ENCODE results near the gene CAPN5. TPM values are rescaled to one million over a fixed set of nuclear protein-coding genes. Genes with fewer than 3 reads are reported as not detected.

Gene CAPN5
- total RNA-seq, 1 experiment from 2014 or later: 17.3 TPM

DNA sequence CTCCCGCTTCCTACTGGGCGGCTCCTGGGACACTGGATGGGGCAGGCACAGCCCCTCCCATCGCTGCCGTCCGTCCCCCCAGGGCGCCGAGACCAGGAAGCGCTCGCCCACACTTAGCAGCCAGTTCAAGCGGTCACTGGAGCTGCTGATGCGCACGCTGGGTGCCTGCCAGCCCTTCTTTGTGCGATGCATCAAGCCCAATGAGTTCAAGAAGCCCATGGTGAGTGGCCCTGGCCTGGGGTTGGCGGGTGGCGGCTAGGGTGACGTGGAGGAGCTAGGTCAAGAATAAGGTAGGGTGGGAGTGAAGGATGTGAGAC, 105.9 kb downstream of the CAPN5 start:
- ATAC-seq (no peak), DNase-seq (ENCODE audit: low read depth, low spot score) (no peak)
- TF ChIP-seq TCF7L2 (IDR thresholded peaks at IDR 0.05; ENCODE audit: low read depth, low read length) (no peak), POLR2AphosphoS5 (IDR thresholded peaks at IDR 0.05; ENCODE audit: low read depth, low read length) (no peak), SIN3A (IDR thresholded peaks at IDR 0.05; ENCODE audit: borderline replicate concordance, insufficient read depth, low read depth, low read length) (no peak)
- TF ChIP-seq, protein P1, sequence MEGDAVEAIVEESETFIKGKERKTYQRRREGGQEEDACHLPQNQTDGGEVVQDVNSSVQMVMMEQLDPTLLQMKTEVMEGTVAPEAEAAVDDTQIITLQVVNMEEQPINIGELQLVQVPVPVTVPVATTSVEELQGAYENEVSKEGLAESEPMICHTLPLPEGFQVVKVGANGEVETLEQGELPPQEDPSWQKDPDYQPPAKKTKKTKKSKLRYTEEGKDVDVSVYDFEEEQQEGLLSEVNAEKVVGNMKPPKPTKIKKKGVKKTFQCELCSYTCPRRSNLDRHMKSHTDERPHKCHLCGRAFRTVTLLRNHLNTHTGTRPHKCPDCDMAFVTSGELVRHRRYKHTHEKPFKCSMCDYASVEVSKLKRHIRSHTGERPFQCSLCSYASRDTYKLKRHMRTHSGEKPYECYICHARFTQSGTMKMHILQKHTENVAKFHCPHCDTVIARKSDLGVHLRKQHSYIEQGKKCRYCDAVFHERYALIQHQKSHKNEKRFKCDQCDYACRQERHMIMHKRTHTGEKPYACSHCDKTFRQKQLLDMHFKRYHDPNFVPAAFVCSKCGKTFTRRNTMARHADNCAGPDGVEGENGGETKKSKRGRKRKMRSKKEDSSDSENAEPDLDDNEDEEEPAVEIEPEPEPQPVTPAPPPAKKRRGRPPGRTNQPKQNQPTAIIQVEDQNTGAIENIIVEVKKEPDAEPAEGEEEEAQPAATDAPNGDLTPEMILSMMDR (IDR thresholded peaks at IDR 0.05): no peak
- TF ChIP-seq, protein P2, sequence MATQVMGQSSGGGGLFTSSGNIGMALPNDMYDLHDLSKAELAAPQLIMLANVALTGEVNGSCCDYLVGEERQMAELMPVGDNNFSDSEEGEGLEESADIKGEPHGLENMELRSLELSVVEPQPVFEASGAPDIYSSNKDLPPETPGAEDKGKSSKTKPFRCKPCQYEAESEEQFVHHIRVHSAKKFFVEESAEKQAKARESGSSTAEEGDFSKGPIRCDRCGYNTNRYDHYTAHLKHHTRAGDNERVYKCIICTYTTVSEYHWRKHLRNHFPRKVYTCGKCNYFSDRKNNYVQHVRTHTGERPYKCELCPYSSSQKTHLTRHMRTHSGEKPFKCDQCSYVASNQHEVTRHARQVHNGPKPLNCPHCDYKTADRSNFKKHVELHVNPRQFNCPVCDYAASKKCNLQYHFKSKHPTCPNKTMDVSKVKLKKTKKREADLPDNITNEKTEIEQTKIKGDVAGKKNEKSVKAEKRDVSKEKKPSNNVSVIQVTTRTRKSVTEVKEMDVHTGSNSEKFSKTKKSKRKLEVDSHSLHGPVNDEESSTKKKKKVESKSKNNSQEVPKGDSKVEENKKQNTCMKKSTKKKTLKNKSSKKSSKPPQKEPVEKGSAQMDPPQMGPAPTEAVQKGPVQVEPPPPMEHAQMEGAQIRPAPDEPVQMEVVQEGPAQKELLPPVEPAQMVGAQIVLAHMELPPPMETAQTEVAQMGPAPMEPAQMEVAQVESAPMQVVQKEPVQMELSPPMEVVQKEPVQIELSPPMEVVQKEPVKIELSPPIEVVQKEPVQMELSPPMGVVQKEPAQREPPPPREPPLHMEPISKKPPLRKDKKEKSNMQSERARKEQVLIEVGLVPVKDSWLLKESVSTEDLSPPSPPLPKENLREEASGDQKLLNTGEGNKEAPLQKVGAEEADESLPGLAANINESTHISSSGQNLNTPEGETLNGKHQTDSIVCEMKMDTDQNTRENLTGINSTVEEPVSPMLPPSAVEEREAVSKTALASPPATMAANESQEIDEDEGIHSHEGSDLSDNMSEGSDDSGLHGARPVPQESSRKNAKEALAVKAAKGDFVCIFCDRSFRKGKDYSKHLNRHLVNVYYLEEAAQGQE (IDR thresholded peaks at IDR 0.05; ENCODE audit: insufficient read depth in 1 of 2, low read depth in 2 of 2, low read length in 1 of 2): no peak
- Histone ChIP-seq H3K4me3 (ENCODE audit: low read depth in 2 of 2, low read length in 2 of 2) (no peak overlapping the region), H3K9me3 (ENCODE audit: control insufficient read depth, insufficient read depth, low read depth, low read length) (no peaks in the 10 kb centered on the region), H3K4me1 (ENCODE audit: control insufficient read depth, insufficient read depth, low read length) (no peaks in the 10 kb centered on the region), H3K27ac (ENCODE audit: low read length) (no peak overlapping the region), H3K36me3 (ENCODE audit: control insufficient read depth, insufficient read depth, low read length) (no peaks in the 10 kb centered on the region), H3K27me3 (ENCODE audit: control insufficient read depth, insufficient read depth, low read length) (no peaks in the 10 kb centered on the region)
- ChIA-PET POLR2A (no interaction called here), CTCF (no interaction called here)
- in situ Hi-C loops (cut with HindIII; ENCODE audit: low pct_unique_long_range_greater_than_20kb, low sequenced_read_pairs) (no loop called here), intact Hi-C loops (cut with micrococcal nuclease; ENCODE audit: unreplicated experiment) (no loop called here)
- BruUV-seq (replicated peaks): no TSS peak

DNA sequence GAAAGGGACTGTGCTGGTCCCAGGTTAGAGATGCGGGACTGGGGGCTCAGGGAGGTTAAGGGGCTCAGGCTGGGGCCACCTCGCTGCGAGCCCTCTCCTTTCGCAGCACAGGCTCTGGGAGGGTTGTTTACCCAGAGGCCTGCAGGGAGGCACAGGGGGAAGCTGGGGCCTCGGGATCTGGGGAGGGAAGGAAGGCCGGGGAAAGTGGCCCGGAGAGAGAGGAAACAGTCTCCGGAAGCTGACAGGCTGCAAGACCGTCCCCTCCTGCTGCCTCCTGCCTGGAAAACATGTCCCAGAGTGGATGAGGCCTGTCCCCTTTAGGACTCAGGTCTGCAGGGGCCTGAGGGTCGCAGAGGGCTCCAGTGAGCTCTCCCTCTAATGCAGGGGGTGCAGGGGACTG, 106.7 kb downstream of the CAPN5 start:
- Histone ChIP-seq H3K27me3 (ENCODE audit: control insufficient read depth, insufficient read depth, low read length) (no peaks in the 10 kb centered on the region), H3K36me3 (ENCODE audit: control insufficient read depth, insufficient read depth, low read length) (no peaks in the 10 kb centered on the region), H3K4me3 (ENCODE audit: low read depth in 2 of 2, low read length in 2 of 2) (no peak overlapping the region), H3K9me3 (ENCODE audit: control insufficient read depth, insufficient read depth, low read depth, low read length) (no peaks in the 10 kb centered on the region), H3K27ac (ENCODE audit: low read length) (no peak overlapping the region), H3K4me1 (ENCODE audit: control insufficient read depth, insufficient read depth, low read length) (no peaks in the 10 kb centered on the region)
- no TSS peak for BruUV-seq (replicated peaks)
- peak; percentile 9; the same call in 1 of the 2 replicates for ATAC-seq
- intact Hi-C loops (cut with micrococcal nuclease; ENCODE audit: unreplicated experiment) (no loop called here), in situ Hi-C loops (cut with HindIII; ENCODE audit: low pct_unique_long_range_greater_than_20kb, low sequenced_read_pairs) (no loop called here)
- no peak for DNase-seq (ENCODE audit: low read depth, low spot score)
- ChIA-PET CTCF (no interaction called here), POLR2A (interaction anchor here (0.6 kb wide), 1 partner anchor 269 kb away, joined by 3 read pairs; no protein-coding TSS in a partner anchor)
- TF ChIP-seq TCF7L2 (IDR thresholded peaks at IDR 0.05; ENCODE audit: low read depth, low read length) (no peak), SIN3A (IDR thresholded peaks at IDR 0.05; ENCODE audit: borderline replicate concordance, insufficient read depth, low read depth, low read length) (no peak), POLR2AphosphoS5 (IDR thresholded peaks at IDR 0.05; ENCODE audit: low read depth, low read length) (no peak)
- TF ChIP-seq, protein P1 (IDR thresholded peaks at IDR 0.05): no peak
- TF ChIP-seq, protein P2 (IDR thresholded peaks at IDR 0.05; ENCODE audit: insufficient read depth in 1 of 2, low read depth in 2 of 2, low read length in 1 of 2): no peak
